Activated T-helper 1 cell treated with anti-CD3 and anti-CD28 coated beads, Interleukin-2, amount 50 U/mL, for 16 hours (primary cell): ENCODE data around the gene TBKBP1.
"Not testable (repeated sequence)": the region's sequence is repeated elsewhere in the genome, so short reads cannot be mapped to it uniquely, and the experiment has no call there.

Source experiments
- DNase-seq, 2 donors: peaks; one replicate each; pipeline ENCODE4 v3.0.0-alpha.2; 2020; ENCODE audit warnings: low read depth in 1 of 2, low spot score in 1 of 2

Gene TBKBP1

DNA sequence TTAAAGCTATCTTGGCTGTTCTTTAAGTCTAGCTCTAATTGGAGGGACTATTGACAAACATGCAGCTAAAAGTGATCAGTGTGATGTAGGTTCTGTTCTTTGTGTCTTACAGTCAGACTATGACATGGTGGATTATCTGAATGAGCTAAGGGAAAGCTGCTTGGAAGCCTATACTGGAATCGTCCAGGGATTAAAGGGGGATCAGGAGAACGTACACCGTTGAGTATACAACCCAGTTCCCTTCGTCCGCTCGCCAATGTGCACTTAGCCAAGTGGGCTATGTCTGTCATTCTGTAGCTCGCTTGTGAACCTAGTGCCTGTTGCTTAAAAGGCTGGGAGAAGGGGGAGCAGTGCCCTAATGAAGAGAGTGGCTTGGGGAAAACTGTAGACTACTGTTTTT lies 15.8 kb upstream of the TBKBP1 start:
- no peak for DNase-seq

DNA sequence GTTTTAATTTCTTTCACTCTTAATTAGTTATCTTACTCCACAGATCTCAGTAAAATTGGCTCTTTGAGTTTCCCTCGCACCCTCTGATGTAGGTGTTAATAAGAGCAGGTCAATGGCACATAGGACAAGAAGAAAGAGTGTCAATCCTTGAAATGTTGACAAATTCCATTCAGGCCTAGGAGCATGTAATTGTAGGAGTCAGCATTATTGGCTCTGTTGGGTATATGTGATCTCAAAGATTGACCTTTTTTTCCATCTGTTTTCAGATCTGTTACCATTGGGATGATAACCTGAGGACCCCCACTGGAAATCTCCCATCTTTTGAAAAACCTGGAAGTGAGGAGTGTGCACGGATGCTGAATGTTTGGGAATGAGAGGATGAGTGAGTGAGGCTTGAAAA lies 11.8 kb upstream of the TBKBP1 start:
- no peak for DNase-seq

DNA sequence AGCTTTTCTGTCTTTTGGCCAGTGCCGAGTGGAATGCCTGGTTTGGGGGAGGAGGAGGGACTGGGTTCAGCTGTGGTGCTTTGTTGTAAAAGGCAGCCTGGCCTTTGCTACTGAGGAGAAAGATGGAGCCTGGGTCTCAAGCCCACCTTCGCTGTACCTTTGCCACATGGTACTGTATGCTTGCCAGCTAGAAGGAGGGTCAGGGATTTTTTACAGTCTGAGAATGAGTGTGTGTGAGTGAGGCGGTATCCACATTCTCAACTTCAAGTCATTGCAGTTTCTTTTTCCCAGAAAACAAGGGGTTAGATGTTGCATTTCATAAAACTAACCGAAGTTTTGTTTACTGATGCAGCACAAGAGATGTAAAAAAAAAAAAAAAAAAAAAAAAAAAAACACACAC lies 11.2 kb upstream of the TBKBP1 start:
- DNase-seq: not testable (repeated sequence)

DNA sequence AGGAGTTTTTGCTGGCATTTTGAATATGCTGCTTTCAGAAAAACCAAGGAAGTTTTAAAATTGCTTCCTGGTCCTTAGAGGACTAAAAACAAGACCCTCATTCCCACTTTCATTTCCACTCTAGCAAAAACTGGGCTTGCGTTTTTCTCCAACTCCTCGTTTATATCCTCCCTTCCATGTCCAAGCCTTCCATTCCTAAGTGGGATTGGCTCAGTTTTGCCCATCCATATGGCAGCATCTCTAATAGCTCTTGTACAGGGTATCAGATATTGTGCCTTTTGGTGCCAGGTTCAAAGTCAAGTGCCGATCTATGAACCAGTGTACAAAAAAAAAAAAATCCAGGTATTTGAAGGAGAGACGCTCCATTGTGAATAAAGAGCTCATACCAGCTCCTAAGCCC lies 9.9 kb upstream of the TBKBP1 start:
- no peak for DNase-seq

DNA sequence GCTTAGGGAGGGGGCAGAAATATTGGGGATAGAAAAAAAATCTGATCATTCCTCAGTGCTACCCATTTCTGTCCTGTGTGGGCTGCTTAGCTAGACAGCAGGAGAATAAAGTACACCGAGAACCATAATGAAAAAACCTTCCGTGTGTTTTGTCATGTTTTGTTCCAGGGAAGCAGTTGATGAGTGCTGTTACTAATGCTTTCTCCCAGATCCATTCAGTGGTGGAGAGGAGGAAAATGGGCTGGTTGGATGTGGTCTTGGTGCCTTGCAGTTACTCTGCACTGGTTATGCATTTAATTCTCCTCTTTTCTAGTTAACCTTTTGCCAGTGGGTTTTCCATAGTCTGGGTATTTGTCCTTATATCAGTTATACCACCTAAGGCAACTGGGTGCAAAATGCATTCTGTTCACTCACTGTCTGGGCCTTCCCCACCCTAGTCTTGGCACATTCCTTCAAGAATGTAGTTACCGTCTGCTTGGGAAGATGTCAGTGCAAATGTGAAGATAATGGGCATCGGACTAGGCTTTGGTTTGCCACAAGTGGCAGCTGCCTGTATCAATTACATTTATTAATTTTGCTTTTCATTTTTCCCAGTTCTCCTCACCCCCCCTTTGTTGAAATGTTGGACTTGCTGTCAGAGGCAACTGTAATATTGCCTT lies 9.3 kb upstream of the TBKBP1 start:
- no peak for DNase-seq

DNA sequence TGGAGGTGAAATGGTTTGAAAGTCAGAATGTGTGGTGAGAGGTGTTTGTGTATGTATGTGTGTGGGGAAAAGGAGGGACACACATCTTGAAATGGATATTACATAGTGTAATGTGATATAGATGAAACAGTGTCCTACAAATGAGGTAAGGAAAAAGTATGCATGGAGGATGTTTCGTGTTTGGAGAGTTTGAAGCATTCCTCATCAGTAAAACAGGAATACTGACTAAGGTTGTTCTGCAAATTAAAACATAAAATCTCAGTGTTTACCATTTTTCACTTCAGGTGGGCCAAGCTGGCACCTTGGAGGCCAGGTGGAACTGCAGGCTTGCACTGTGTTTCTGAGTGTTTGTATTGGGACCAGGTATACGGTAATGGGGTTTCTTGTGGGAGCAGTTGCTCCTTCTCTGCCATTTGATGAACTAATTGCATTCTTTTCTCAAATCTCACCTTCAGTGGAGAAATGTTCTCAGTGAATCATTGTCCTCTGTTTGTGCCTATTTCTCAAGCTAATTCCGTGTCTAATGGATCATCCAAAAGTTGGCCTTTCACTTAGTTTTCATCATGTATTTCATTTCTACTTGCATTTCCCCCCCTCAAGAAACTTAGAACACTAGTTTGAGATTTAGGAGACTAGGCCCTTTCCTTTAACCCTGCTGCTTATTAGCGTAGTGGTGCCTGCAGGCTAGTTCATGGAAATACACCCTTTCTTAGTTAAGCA lies 8.2 kb upstream of the TBKBP1 start:
- no peak for DNase-seq

DNA sequence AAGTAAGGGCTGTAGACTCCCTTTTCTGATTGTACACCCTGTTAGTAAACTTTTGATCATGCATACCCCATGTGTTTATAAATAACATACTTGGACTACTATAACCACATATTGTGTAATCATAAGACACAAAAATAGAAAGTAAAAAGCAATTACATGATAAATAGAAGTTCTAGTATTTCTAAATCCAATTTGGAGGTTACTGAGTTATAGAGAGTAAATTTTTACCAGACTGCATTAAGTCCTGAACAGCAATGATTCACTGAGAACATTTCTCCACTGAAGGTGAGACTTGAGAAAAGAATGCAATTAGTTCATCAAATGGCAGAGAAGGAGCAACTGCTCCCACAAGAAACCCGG lies 7.7 kb upstream of the TBKBP1 start:
- DNase-seq: no peak

DNA sequence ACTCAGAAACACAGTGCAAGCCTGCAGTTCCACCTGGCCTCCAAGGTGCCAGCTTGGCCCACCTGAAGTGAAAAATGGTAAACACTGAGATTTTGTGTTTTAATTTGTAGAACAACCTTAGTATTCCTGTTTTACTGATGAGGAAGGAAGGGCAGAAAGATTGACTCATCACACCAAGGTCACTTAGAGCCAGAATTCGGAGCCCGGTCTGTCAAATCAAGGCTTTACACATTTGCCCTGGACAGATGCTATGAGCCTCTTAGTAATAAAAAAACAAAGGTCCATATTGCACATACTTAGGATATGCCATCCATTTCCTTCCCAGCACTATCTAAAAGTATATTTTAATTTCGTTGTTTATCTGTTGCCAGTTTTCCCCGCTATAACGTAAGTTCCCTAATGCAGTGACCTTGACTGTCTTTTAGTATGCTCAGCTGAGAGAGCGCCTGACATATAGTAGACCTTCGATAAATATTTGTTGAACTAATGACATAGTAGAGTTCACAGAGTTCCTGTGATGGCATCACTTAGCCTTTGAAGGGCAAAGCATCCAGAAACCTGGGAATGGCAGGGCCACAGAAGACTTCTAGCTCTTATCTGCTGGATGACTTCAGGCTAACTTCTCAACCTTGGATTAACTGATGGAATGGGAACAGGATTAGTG lies 7.2 kb upstream of the TBKBP1 start:
- no peak for DNase-seq

DNA sequence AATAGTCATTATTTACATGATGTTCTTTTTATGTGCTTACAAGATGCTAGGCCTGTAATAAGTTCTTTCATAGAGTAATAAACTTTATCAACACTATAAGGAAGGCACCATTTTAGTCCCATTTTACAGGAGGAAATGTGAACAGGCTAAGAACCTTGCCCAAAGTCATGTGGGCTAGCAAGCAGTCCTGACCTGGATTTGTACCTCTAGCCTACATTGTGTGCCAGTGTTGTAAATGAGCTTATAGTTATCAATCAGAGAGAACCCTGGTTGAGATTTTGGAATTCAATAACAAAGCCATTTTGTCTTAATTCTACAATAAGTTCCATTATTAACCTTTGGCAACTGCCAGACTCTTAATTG lies 6.7 kb upstream of the TBKBP1 start:
- no peak for DNase-seq

DNA sequence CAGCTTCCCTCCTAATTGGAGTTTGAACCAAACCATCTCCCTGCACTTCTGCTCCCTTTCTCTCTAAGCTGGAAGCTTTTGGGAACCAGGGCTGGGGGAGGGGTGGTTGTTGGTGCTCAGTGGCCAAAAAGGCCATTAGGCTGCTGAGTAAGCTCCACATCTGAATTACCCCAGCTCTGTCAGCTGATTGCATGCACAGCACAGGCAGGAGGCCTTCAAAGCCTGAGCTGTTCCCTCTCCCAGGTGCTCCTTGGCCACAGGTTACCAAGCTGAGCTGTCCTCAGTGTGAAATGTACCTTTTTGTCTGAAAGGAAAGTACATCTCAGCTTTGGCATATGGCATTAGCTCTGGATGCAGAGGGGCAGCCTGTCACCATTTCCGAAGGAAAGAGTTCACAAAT lies 6.2 kb upstream of the TBKBP1 start:
- no peak for DNase-seq

DNA sequence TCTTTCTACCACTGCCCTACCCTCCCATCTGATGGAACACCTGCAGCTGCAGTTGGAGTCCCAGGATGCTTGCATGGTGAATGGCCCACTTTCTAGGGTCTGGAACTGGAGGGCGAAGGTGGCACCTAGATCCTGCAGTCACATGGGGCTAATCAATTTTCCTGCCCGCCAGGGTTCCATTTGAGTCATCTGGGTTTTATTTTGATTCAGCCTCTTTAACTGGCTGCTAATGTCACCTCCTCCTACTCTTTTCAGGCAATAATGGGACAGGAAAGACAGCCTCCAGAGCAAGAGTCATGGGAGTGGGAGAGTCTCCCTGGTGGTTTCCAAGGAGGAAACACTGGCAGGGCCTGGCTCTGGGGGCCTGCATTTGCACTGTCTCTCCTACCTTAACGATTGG lies 3.8 kb upstream of the TBKBP1 start:
- no peak for DNase-seq

DNA sequence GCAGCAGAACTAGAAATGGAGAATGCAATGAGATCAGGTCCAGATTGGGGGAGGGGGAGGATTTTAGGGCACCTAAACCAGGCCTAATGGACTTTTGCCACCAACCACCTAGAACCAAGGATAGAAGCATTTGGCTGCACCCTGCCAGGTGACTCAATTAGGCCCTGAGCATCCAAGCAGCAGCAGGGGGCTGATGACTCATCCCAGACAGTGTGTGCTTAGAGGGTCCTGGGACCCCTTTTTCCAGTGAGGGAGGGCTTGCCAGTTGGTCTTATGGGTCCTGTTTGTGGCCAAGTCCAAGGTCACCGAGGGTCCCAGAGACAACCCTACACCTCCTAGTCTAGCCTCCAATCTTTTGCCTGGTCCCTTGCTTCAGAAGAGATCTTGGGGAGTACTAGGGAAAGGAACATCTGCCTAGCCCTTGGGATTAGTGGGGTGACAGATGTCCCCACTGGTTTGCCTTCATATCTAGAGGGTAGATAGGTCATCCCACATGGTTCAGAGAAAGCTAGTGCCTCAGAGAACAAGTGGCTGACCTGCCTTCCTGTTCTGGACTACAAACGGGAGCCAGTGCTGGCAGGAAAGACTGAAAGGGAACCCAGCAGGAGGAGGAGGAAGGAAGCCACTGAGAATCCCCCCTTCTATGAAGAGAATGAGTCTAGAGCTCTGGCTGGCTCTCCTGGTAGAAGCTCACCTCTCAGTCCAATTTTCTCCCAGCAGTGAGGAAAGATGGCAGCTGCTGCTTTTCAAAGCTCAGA lies 1.6 kb upstream of the TBKBP1 start:
- no peak for DNase-seq

DNA sequence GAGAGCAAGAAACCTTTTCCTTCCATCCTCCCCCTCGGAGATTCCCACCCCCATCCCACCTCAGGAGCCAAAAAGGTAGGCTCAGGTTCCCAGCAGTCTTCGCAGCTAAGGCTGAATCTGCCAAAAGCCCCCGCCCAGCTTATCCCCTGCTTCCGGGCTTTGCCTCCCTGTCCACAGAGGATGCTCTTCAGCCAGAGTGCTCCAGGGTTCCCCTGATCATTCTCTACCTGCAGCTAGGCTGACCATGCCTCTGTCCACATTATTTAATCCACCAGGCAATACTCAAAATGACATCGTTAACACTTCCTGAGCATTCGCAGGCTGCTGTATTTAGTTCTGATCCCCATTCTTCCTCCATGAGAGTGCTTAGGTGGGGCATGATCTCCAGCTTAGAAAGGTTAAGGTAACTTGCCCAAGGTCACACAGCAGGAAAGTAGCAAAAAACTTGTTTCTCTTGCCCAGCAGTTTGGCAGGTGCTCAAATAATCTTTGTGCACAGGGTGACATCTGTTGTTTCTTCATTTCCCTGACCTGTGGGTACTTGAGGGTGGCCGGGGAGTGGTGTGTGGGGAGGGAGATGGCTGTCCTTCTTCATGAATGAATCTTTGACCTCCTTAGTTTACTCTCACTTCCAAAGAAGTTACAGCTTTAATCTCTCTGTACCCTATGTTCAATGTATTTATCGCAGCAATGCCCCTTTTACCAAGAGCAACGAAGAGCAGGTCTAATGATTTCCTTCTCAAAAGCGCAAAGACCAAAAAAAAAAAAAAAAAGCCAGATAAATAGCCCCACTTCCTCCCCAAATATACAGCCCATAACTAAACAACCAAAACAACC lies 848 bp upstream of the TBKBP1 start:
- no peak for DNase-seq

DNA sequence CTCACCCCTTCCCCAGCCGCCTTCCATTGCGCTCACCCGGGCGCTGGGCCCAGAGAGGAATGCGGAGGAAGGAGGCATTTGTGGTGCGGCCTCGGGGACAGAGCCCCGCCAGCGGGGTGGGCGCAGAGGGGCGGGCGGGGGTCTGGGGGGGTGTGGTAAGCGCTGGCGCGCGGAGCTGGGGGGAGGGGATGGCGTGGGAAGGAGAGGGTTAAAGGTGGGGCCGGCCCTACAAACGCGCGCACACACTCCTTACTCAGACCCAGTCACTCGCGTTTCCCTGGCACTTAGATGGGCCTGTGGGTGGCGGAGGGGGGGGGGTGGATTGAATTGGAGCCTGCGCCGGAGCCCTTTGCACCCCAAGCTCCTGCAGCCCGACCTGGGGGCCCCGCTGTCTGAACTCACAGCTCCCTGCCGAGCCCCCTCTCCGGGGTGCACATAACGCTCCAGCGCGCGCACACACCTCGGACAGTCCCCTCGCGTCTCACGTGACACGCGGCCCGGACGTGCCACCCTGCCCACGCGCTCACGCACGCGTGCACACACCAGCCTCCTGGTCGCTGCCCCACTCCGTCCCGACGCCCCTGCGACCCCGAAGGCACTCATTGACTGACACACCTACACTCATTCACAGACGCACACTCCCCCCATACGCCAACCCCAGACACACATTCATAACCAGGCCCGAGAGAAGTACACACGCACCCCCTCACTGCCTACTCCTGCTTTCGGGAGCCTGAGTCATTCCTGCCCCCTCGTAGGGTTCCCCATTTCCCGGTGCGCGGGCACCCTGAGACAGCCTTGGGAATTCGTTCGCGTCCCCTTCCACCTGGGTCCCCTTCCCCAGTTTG lies 844 bp downstream of the TBKBP1 start:
- DNase-seq: peak in 1 of 2 donors; percentile 37

DNA sequence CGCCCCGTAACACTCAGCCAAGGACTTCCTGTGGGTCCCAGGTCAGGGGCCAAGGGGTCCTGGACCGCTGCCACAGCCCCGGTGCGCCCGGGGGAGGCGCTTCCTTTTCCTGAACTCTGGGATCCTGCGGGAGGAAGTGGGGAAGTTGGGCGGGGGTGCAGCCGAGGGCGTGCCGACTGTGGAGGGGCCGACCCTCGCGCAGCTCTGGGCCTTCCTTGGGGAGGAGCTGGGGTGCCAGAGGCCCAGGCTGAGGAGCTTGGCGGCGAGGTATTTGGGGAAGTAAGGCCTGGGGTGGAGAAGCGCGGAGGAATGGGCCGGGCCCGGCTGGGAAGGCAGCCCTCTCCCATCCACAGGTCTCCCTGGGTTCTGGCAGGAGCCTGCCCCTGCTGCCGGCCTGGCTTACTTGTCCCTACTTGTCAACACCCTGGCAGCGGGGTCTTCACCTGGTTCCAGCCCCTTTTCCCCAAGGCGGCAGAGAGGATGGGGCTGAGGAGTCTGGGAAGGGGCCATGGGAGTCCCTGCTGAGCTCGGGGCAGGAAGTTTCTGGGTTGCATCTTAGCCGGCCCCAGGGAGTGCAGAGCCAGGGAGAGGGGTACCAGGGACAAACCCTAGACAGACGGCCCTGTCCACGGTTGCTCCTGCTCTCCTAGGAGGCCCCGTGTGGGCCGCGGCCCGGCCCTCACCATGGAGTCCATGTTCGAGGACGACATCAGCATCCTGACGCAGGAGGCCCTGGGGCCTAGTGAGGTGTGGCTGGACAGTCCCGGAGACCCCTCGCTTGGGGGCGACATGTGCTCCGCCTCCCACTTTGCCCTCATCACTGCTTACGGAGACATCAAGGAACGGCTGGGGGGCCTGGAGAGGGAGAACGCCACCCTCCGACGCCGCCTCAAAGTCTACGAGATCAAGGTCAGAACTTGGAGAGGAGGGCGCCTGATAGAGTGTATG lies 1.7 kb downstream of the TBKBP1 start:
- no peak for DNase-seq

DNA sequence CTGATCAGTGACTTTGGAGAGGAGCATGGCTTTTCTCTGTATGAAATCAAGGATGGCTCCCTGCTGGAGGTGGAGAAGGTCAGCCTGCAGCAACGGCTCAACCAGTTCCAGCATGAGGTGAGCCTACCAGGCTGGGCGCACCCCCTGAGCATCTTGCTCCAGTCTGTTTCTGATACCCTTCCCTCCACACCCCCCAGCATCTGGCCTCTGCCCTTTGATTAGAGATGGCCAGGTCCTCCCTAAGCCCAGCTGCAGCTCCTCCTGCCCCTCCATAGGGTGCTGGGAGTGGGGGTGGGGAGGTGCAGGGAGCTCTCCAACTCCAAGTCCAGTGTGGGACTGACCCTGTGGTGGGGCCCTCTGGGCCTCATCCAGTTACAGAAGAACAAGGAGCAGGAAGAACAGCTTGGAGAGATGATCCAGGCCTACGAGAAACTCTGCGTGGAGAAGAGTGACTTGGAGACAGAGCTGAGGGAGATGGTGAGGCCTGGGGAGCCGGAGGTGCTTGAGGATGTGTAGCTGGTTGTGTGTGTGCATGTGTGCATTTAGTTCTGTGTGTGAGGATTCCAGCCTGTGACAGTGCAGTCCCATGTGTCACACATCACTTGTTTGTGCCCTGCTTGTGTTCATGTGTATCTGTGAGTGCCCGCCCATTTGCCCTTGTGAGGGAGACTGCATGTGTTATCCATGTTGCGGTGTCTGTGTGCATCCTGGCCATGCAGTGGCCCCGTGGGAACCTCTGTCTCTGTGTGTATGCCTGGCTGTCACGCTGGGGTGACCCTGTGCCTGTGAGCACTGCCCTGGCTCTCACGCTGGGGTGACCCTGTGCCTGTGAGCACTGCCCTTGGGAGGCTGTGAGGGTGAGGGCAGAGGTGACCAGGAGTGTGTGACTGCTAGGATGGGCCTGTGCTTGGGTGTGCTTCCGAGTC lies 3.0 kb downstream of the TBKBP1 start:
- no peak for DNase-seq

DNA sequence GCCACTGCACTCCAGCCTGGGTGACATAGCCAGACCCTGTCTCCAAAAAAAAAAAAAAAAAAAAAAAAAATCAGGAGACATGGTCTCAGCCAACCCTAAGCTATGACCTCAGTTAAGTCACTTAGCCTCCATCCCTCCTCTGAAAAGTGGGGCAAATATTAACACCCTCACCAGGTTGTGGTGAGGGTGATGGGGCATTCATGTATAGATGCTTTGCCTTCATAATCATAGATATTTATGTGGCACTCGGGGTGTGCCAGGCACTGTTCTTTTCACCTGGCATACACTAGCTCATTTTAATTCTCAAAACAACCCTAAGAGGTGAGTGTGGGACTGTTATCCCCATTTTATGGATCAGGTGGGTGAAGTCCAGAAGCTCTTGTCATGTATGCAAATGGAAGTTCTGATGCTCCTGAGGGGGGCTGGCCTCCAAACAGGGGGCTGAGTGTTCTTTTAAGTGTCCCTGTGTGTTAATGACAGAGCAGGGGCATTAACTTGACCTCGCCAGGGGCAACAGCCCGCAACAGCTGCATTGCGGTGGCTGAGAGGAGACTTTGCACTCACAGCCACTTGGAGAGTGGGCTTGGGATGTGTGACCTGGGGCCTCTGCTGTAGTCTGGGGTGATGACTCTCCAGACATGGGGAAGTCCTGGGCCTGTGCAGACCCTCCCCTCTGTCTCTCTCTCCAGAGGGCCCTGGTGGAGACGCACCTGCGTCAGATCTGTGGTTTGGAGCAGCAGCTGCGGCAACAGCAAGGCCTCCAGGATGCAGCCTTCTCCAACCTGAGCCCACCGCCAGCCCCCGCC lies 4.1 kb downstream of the TBKBP1 start:
- DNase-seq: no peak
